GM12865 (cell line): ENCODE results near the gene SATB1.

Experiments used
- DNase-seq: peaks from one replicate; pipeline ENCODE4 v3.0.0; 2010; ENCODE audit warnings: low read depth
- H3K4me3 ChIP-seq: 2 replicates; pipeline ENCODE4 v1.5.1; 2011; ENCODE audit warnings: mild to moderate bottlenecking, low read depth, low read length, control low read depth
- TF ChIP-seq, protein P1 (sequence below): IDR thresholded peaks from 2 replicates; pipeline ENCODE4 v1.5.1; 2011; ENCODE audit warnings: low read length, control low read depth, low read depth, inconsistent platforms; ENCODE audit not compliant: insufficient read depth; ENCODE audit errors: missing control alignments

SATB1 gene

DNA sequence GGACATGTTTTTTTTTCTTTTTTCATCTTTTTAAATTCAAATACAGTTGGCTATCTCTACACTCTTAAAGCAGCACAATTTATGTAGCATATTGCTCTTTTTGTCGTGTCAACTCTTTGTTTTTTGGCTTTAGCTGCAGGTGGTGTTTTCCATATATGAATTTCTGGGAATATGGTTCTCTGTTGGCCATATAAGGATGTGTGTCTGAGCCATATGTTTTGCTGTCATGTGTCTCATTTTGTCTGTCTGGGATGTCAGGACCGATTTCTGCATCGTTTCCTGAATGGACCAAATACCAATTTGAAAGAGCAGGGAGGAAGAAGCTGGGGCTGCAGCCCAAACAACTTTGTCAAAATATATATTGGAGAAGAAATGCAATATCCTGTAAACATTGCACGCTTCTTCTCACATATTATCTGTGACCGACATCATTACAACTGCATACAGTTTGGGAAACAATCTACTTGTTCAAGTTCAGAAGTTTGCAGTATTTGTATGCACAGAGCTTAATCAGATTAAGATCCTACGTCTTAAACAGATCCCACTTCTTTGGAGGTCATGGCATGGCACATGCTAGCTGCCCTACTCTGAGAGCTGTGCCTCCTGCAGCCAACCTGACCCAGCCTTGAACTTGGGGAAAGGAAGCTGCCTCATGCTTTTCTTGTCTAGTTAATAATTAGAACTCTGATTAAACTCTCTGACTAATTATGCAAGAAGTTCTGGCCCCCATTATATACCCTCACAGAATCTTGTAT is 4.0 kb upstream of the SATB1 start:
- no peak for DNase-seq
- TF ChIP-seq, protein P1, sequence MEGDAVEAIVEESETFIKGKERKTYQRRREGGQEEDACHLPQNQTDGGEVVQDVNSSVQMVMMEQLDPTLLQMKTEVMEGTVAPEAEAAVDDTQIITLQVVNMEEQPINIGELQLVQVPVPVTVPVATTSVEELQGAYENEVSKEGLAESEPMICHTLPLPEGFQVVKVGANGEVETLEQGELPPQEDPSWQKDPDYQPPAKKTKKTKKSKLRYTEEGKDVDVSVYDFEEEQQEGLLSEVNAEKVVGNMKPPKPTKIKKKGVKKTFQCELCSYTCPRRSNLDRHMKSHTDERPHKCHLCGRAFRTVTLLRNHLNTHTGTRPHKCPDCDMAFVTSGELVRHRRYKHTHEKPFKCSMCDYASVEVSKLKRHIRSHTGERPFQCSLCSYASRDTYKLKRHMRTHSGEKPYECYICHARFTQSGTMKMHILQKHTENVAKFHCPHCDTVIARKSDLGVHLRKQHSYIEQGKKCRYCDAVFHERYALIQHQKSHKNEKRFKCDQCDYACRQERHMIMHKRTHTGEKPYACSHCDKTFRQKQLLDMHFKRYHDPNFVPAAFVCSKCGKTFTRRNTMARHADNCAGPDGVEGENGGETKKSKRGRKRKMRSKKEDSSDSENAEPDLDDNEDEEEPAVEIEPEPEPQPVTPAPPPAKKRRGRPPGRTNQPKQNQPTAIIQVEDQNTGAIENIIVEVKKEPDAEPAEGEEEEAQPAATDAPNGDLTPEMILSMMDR = no peak
- H3K4me3 ChIP-seq = no peak overlapping the region

DNA sequence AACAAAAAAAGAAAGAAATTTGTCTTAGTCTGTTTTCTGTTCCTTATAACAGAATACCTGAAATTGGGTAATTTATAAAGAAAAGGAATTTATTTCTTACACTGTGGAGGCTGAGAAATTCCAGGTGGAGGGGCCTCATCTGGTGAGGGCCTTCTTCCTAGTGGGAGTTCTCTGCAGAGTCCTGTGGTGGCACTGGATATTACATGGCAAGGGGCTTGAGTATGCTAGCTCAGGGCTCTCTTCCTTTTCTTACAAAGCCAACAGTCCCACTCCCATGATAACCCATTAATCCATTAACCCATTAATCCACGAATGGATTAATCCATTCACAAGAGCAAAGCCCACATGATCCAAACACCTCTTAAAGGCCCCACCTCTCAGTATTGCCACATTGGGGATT is 2.9 kb upstream of the SATB1 start:
- TF ChIP-seq, protein P1 = no peak
- DNase-seq = no peak
- no peak overlapping the region for H3K4me3 ChIP-seq

DNA sequence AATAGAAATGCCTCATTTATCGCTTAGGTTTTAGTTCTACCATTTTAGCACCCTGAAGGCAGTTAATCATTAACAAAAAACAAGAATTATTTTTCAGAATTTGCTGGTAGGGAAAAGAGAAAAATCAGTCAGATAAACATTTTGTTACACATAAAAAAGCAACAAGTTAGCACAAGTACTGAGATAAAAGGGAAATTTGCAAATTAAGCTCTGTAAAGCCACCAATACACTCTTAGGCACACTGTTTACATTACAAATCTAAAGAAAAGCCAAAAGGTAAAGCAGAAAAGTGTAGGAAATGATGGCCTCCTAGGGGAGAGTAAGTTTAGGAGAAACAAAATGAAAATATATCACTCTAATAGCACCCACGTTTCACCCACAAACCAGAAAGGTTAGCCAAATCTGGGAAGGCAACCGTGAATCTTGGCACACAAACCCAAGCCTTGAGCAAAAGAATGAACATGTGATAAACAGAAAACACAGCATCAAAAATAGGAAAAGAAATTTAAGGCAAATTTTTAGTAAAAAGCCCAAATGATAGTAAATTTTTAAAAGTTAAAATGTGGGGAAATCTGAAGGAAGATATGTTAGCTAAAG is 1.6 kb upstream of the SATB1 start:
- TF ChIP-seq, protein P1 = no peak
- no peak overlapping the region for H3K4me3 ChIP-seq
- no peak for DNase-seq

DNA sequence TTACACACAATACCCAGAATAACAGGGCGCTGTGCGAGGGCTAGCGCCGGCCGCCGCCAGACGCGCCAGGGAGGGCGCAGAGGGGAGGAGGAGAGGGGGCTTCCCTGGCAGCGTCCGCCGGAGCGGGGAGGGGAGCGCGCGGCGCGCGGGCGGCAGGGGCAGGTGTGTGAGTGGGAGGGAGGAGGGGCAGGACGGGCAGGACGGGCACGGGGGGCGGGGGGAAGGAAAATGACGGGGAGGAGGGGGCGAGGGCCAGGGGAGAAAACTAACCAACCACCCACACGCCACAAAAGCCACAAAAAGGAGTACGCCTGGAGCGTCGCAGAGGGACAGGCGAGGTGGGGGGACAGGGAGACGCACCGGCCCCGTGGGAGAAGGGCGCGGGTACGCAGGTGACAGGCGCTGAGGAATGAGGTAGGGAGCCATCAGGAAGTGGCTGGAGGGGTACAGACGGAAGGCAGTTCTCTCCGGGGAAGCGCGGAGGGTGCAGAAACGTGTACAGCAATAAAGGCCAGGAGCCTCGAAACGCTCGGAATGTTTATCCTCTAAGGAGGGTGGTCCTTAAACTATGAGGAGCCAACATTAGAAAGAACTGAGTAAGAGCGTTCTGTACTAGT is 610 bp upstream of the SATB1 start:
- TF ChIP-seq, protein P1 = no peak
- H3K4me3 ChIP-seq = peak overlapping the region; percentile 66
- DNase-seq = no peak

DNA sequence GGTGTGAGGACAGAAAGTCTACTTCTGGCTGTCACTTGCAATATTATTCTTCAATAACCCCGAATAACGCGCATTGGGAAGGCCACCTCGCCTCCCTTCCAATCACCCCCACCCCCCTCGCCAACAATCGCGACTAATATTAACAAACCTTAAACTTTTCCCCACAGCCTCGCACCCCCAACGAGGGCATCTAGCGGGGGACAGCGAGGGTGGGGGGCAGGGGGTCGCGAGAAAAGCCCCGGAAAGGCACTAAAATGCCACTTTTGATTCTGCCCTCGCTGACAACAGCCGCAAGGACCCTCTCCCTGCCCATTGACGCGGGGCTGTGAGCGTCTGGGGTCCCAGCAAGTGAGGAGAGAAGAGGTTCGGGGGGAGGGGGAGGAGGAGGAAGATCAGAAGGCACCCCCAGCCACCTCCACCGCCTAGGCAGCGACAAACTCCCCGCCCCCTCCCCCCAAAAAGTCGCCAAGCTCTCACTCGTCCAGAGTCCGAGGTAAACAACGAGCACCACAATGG is 868 bp downstream of the SATB1 start:
- TF ChIP-seq, protein P1 = no peak
- H3K4me3 ChIP-seq = peak overlapping the region; percentile 66
- peak; percentile 2 for DNase-seq

DNA sequence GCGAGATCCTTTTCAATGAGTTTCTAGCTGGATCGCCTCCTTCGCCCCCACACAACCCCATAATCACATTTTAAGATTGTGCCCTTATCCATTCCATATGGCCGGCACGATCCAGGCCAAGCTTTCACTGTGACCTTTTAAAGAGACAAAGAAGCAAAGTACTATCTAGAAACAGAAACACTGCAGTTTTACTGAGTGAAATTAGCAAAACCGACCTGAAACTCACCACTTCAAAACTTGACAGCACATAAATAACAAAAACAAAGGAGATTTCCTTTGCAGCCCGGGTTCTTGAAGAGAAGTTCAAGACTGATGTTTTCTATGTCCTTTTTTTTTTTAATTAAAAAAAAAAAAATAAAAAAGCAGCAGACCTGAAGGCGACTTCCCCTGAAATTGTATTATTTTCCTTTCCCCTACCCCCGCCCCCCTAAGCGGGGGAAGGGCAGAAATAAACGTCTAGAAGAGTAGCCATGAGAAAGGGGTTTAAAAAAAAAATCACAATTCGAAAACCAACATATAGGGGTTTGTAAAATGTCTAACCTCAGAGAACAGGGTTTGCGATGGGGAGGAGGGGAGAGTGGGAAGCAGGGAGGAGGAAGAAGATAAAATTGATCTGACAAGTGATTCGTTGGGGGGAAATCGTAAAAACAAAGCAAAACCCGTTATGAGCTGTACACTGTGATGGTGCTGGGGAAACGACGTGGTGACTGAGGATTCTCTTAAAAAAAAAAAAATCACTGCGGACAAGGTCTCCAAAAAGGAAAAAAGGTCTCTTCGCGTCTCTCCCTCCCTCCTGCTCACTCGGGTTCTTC is 1.5 kb downstream of the SATB1 start:
- peak; percentile 77 for DNase-seq
- H3K4me3 ChIP-seq = peak overlapping the region; percentile 36
- TF ChIP-seq, protein P1 = no peak
